Measurements from ENCODE around the gene ALG9. TPM values are rescaled to one million over a fixed set of nuclear protein-coding genes. Genes with fewer than 3 reads are reported as not detected.
"Not testable (repeated sequence)": the region's sequence is repeated elsewhere in the genome, so short reads cannot be mapped to it uniquely, and the experiment has no call there.

Gene ALG9
- total and polyA plus RNA-seq, 2 donors from 2014 or later = 27.8 to 30.0 TPM

- no peaks in the 10 kb centered on the region for H3K27me3 ChIP-seq (ENCODE audit: control insufficient read depth, insufficient read depth, low read length)
- DNase-seq (no peak), FAIRE-seq (no peak)
- H3K9me3 ChIP-seq (ENCODE audit: control insufficient read depth in 2 of 3, insufficient read depth in 1 of 3, low read length in 3 of 3) = no peaks in the 10 kb centered on the region
- peaks cover 0 to 8% (median 0%) of the 10 kb centered on the region in 3 donors for H3K4me1 ChIP-seq (ENCODE audit: control insufficient read depth in 2 of 3, insufficient read depth in 2 of 3, low read depth in 1 of 3, low read length in 3 of 3)
- no peak overlapping the region for H3K27ac ChIP-seq (ENCODE audit: low read depth in 2 of 2, low read length in 2 of 2)
- peaks cover 0 to 4% (median 3%) of the 10 kb centered on the region in 3 donors for H3K36me3 ChIP-seq (ENCODE audit: control insufficient read depth in 2 of 3, insufficient read depth in 3 of 3, low read length in 3 of 3)
- no peak overlapping the region for H3K9ac ChIP-seq (ENCODE audit: low read length in 3 of 3)
- H3K4me3 ChIP-seq (ENCODE audit: low read length in 3 of 3) = no peak overlapping the region
- intact Hi-C loops (cut with DNase I) = no loop called here
- no peak for TF ChIP-seq CTCF (IDR thresholded peaks at IDR 0.05; ENCODE audit: borderline replicate concordance, extremely low read depth, insufficient read depth)
Measured at GRCh38 chr11:111785886-111786412, 85.4 kb downstream of the ALG9 start.

- Histone ChIP-seq H3K27ac (ENCODE audit: low read depth in 2 of 2, low read length in 2 of 2) (no peak overlapping the region), H3K27me3 (ENCODE audit: control insufficient read depth, insufficient read depth, low read length) (no peaks in the 10 kb centered on the region), H3K4me1 (ENCODE audit: control insufficient read depth in 2 of 3, insufficient read depth in 2 of 3, low read depth in 1 of 3, low read length in 3 of 3) (peaks cover 0 to 8% (median 0%) of the 10 kb centered on the region in 3 donors), H3K4me3 (ENCODE audit: low read length in 3 of 3) (no peak overlapping the region), H3K9ac (ENCODE audit: low read length in 3 of 3) (no peak overlapping the region), H3K36me3 (ENCODE audit: control insufficient read depth in 2 of 3, insufficient read depth in 3 of 3, low read length in 3 of 3) (peaks cover 0 to 4% (median 3%) of the 10 kb centered on the region in 3 donors), H3K9me3 (ENCODE audit: control insufficient read depth in 2 of 3, insufficient read depth in 1 of 3, low read length in 3 of 3) (no peaks in the 10 kb centered on the region)
- intact Hi-C loops (cut with DNase I) = no loop called here
- DNase-seq (no peak), FAIRE-seq (no peak)
- TF ChIP-seq CTCF (IDR thresholded peaks at IDR 0.05; ENCODE audit: borderline replicate concordance, extremely low read depth, insufficient read depth) = no peak
Measured at GRCh38 chr11:111785076-111785475, 86.3 kb downstream of the ALG9 start.

GRCh38 chr11:111784311-111784710 lies 87.1 kb downstream of the ALG9 start:
- intact Hi-C loops (cut with DNase I); H3K9ac ChIP-seq (ENCODE audit: low read length in 3 of 3); DNase-seq; FAIRE-seq; H3K9me3 ChIP-seq (ENCODE audit: control insufficient read depth in 2 of 3, insufficient read depth in 1 of 3, low read length in 3 of 3); H3K27me3 ChIP-seq (ENCODE audit: control insufficient read depth, insufficient read depth, low read length); H3K4me3 ChIP-seq (ENCODE audit: low read length in 3 of 3); H3K27ac ChIP-seq (ENCODE audit: low read depth in 2 of 2, low read length in 2 of 2); H3K36me3 ChIP-seq (ENCODE audit: control insufficient read depth in 2 of 3, insufficient read depth in 3 of 3, low read length in 3 of 3); H3K4me1 ChIP-seq (ENCODE audit: control insufficient read depth in 2 of 3, insufficient read depth in 2 of 3, low read depth in 1 of 3, low read length in 3 of 3): not testable (repeated sequence)

- H3K27me3 ChIP-seq (ENCODE audit: control insufficient read depth, insufficient read depth, low read length) = no peaks in the 10 kb centered on the region
- H3K9me3 ChIP-seq (ENCODE audit: control insufficient read depth in 2 of 3, insufficient read depth in 1 of 3, low read length in 3 of 3) = no peaks in the 10 kb centered on the region
- intact Hi-C loops (cut with DNase I) = no loop called here
- FAIRE-seq (no peak), DNase-seq (no peak)
- H3K9ac ChIP-seq (ENCODE audit: low read length in 3 of 3) = no peak overlapping the region
- H3K36me3 ChIP-seq (ENCODE audit: control insufficient read depth in 2 of 3, insufficient read depth in 3 of 3, low read length in 3 of 3) = peaks cover 0 to 4% (median 3%) of the 10 kb centered on the region in 3 donors
- H3K27ac ChIP-seq (ENCODE audit: low read depth in 2 of 2, low read length in 2 of 2) = no peak overlapping the region
- H3K4me1 ChIP-seq (ENCODE audit: control insufficient read depth in 2 of 3, insufficient read depth in 2 of 3, low read depth in 1 of 3, low read length in 3 of 3) = peaks cover 0 to 17% (median 0%) of the 10 kb centered on the region in 3 donors
- H3K4me3 ChIP-seq (ENCODE audit: low read length in 3 of 3) = no peak overlapping the region
- TF ChIP-seq CTCF (IDR thresholded peaks at IDR 0.05; ENCODE audit: borderline replicate concordance, extremely low read depth, insufficient read depth) = no peak
Measured at GRCh38 chr11:111782109-111782741, 89.2 kb downstream of the ALG9 start.

Measured in kidney (tissue), 14 donors.